HEK293 (cell line): Measurements from ENCODE around the gene CALCOCO1.
A peak's percentile ranks its signal among the peaks of the same experiment; 100 is the strongest.

Experiments used
- BCL11B ChIP-seq: fragments of 450-650 bp; formaldehyde crosslinking; IDR thresholded peaks from 2 replicates; pipeline ENCODE4 v1.5.1; 2016; ENCODE audit warnings: low read depth, missing biosample characterization, missing genetic modification characterization
- HOXD13 ChIP-seq: sonication (generic); formaldehyde crosslinking; IDR thresholded peaks from 2 replicates; pipeline ENCODE4 v1.8.0; 2022; ENCODE audit warnings: missing genetic modification reagents, borderline replicate concordance
- KLF8 ChIP-seq: fragments of 450-650 bp; formaldehyde crosslinking; IDR thresholded peaks from 2 replicates; pipeline ENCODE4 v1.5.1; 2016; ENCODE audit warnings: missing biosample characterization, missing genetic modification characterization
- KLF9 ChIP-seq: fragments of 450-650 bp; formaldehyde crosslinking; IDR thresholded peaks from 2 replicates; pipeline ENCODE4 v1.5.1; 2016; ENCODE audit warnings: missing biosample characterization, missing genetic modification characterization, low read depth
- SETDB1 ChIP-seq: IDR thresholded peaks from one replicate; pipeline ENCODE4 v1.6.1; 2017; ENCODE audit warnings: mild to moderate bottlenecking, low read length, moderate library complexity, mixed read lengths; ENCODE audit not compliant: insufficient read length
- TRIM28 ChIP-seq: IDR thresholded peaks from 2 replicates; pipeline ENCODE4 v1.6.1; 2011; ENCODE audit warnings: low read length, control low read depth, borderline replicate concordance
- ZIC2 ChIP-seq: fragments of 450-650 bp; formaldehyde crosslinking; IDR thresholded peaks from 2 replicates; pipeline ENCODE4 v1.5.1; 2016; ENCODE audit warnings: missing biosample characterization, missing genetic modification characterization
- ZNF121 ChIP-seq: fragments of 450-650 bp; formaldehyde crosslinking; IDR thresholded peaks from 2 replicates; pipeline ENCODE4 v1.5.1; 2016; ENCODE audit warnings: missing biosample characterization, missing genetic modification characterization
- ZNF2 ChIP-seq: fragments of 450-650 bp; formaldehyde crosslinking; IDR thresholded peaks from 2 replicates; pipeline ENCODE4 v1.5.1; 2016; ENCODE audit warnings: missing biosample characterization, missing genetic modification characterization
- ZNF211 ChIP-seq: fragments of 450-650 bp; formaldehyde crosslinking; IDR thresholded peaks from 2 replicates; pipeline ENCODE4 v1.5.1; 2016; ENCODE audit warnings: low read depth, missing biosample characterization, missing genetic modification characterization
- ZNF221 ChIP-seq: fragments of 450-650 bp; formaldehyde crosslinking; IDR thresholded peaks from 2 replicates; pipeline ENCODE4 v1.5.1; 2017; ENCODE audit warnings: missing biosample characterization, missing genetic modification characterization, borderline replicate concordance
- ZNF292 ChIP-seq: fragments of 450-650 bp; formaldehyde crosslinking; IDR thresholded peaks from 2 replicates; pipeline ENCODE4 v1.5.1; 2016; ENCODE audit warnings: low read depth, missing biosample characterization, missing genetic modification characterization, borderline replicate concordance
- ZNF48 ChIP-seq: fragments of 450-650 bp; formaldehyde crosslinking; IDR thresholded peaks from 2 replicates; pipeline ENCODE4 v1.5.1; 2016; ENCODE audit warnings: missing biosample characterization, missing genetic modification characterization
- ZNF701 ChIP-seq: fragments of 450-650 bp; formaldehyde crosslinking; IDR thresholded peaks from 2 replicates; pipeline ENCODE4 v1.5.1; 2016; ENCODE audit warnings: missing biosample characterization, missing genetic modification characterization
- ZNF707 ChIP-seq: fragments of 450-650 bp; formaldehyde crosslinking; IDR thresholded peaks from 2 replicates; pipeline ENCODE4 v1.5.1; 2016; ENCODE audit warnings: missing biosample characterization, missing genetic modification characterization
- ZSCAN16 ChIP-seq: fragments of 450-650 bp; formaldehyde crosslinking; IDR thresholded peaks from 2 replicates; pipeline ENCODE4 v1.5.1; 2016; ENCODE audit warnings: missing biosample characterization, missing genetic modification characterization
- ZXDB ChIP-seq: fragments of 450-650 bp; formaldehyde crosslinking; IDR thresholded peaks from 2 replicates; pipeline ENCODE4 v1.5.1; 2016; ENCODE audit warnings: missing biosample characterization, missing genetic modification characterization
- TF ChIP-seq, protein P1 (sequence below): fragments of 450-650 bp; formaldehyde crosslinking; IDR thresholded peaks from 2 replicates; pipeline ENCODE4 v1.5.1; 2016; ENCODE audit warnings: missing biosample characterization, missing genetic modification characterization
- TF ChIP-seq, protein P2 (sequence below): fragments of 450-650 bp; formaldehyde crosslinking; conservative IDR thresholded peaks from 2 replicates; pipeline ENCODE4 v1.5.1; 2016; ENCODE audit warnings: low read depth, missing biosample characterization, missing genetic modification characterization
- TF ChIP-seq, protein P3 (sequence below): fragments of 450-650 bp; formaldehyde crosslinking; IDR thresholded peaks from 2 replicates; pipeline ENCODE4 v1.5.1; 2016; ENCODE audit warnings: missing biosample characterization, missing genetic modification characterization
- TF ChIP-seq, protein P4 (sequence below): fragments of 450-650 bp; formaldehyde crosslinking; IDR thresholded peaks from 2 replicates; pipeline ENCODE4 v1.5.1; 2016; ENCODE audit warnings: missing biosample characterization, missing genetic modification characterization
- TF ChIP-seq, protein P5 (sequence below): fragments of 450-650 bp; formaldehyde crosslinking; IDR thresholded peaks from 2 replicates; pipeline ENCODE4 v1.5.1; 2016; ENCODE audit warnings: missing biosample characterization, missing genetic modification characterization
- TF ChIP-seq, protein P6 (sequence below): fragments of 450-650 bp; formaldehyde crosslinking; IDR thresholded peaks from 2 replicates; pipeline ENCODE4 v1.5.1; 2016; ENCODE audit warnings: missing biosample characterization, missing genetic modification characterization

Gene CALCOCO1

DNA sequence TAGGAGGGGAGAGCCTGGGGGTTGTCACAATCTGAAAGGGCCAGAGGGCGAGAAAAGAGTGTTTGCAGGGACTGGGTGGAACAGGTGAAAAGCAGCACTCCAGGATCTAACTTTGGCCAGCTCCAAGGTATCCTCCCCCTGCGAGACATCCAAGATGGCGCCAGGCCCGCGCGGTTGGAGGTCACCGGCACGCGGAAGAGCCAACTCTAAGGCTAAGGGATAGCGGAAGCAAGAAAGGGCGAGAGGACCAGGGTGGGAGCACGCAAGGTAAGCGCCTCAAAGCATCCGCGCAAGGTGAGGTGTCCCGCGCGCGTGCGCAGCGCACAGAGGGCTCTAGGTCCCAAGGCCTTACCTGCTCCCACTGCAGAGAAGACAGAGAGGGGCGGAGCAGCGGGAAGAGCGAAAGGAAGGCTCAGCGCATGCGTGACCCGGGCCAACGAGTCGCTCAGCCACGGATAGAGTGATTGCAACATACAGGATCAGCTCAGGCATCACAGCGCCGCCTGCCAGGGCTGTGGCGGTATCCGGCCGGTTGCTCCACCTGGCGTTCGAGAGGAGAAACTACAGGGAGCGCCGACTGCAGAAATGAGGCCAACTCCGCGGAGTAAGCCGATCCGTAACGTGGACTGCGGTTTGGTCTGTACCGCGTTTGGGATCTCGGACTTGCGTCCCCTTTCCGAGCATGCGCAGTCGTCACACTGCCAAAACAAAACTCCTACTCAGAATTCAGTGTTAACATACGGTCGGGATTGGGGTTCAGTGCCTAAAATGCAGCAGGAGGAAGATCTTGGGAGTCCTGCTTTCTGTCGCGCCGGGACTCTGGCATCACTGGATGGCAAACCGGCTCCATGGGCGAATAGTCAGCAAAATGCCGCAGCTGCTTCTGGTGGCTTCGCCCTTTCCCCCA lies 51.3 kb downstream of the CALCOCO1 start, which contains the start of gene ATP5MC2 (continued):
- TF ChIP-seq, protein P1, sequence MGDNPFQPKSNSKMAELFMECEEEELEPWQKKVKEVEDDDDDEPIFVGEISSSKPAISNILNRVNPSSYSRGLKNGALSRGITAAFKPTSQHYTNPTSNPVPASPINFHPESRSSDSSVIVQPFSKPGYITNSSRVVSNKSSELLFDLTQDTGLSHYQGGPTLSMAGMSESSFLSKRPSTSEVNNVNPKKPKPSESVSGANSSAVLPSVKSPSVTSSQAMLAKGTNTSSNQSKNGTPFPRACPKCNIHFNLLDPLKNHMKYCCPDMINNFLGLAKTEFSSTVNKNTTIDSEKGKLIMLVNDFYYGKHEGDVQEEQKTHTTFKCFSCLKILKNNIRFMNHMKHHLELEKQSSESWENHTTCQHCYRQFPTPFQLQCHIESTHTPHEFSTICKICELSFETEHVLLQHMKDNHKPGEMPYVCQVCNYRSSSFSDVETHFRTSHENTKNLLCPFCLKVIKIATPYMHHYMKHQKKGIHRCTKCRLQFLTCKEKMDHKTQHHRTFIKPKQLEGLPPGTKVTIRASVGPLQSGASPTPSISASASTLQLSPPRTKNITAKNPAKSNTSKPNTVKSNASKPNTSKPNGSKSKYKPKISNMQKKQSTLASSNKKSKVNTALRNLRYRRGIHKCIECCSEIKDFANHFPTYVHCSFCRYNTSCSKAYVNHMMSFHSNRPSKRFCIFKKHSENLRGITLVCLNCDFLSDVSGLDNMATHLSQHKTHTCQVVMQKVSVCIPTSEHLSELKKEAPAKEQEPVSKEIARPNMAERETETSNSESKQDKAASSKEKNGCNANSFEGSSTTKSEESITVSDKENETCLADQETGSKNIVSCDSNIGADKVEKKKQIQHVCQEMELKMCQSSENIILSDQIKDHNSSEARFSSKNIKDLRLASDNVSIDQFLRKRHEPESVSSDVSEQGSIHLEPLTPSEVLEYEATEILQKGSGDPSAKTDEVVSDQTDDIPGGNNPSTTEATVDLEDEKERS: peak; percentile 65; the same call in 1 of the 2 replicates
- TF ChIP-seq, protein P2, sequence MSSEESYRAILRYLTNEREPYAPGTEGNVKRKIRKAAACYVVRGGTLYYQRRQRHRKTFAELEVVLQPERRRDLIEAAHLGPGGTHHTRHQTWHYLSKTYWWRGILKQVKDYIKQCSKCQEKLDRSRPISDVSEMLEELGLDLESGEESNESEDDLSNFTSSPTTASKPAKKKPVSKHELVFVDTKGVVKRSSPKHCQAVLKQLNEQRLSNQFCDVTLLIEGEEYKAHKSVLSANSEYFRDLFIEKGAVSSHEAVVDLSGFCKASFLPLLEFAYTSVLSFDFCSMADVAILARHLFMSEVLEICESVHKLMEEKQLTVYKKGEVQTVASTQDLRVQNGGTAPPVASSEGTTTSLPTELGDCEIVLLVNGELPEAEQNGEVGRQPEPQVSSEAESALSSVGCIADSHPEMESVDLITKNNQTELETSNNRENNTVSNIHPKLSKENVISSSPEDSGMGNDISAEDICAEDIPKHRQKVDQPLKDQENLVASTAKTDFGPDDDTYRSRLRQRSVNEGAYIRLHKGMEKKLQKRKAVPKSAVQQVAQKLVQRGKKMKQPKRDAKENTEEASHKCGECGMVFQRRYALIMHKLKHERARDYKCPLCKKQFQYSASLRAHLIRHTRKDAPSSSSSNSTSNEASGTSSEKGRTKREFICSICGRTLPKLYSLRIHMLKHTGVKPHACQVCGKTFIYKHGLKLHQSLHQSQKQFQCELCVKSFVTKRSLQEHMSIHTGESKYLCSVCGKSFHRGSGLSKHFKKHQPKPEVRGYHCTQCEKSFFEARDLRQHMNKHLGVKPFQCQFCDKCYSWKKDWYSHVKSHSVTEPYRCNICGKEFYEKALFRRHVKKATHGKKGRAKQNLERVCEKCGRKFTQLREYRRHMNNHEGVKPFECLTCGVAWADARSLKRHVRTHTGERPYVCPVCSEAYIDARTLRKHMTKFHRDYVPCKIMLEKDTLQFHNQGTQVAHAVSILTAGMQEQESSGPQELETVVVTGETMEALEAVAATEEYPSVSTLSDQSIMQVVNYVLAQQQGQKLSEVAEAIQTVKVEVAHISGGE (tag by site-specific recombination): 0 out of 2 replicates have a peak, but pooled peaks have one; percentile 46
- TF ChIP-seq ZNF121 (peak; percentile 100), ZNF292 (no peak), ZSCAN16 (no peak), ZNF48 (no peak), ZNF701 (no peak), ZNF221 (tag by site-specific recombination) (no peak), ZXDB (peak; percentile 95), TRIM28 (peak; percentile 98), ZNF2 (tag by site-specific recombination) (peak; percentile 99), ZNF211 (tag by site-specific recombination) (no peak), ZNF707 (no peak), HOXD13 (CRISPR knock-in tag) (no peak), BCL11B (tag by site-specific recombination) (no peak), SETDB1 (no peak), KLF8 (peak; percentile 88), KLF9 (tag by site-specific recombination) (peak; percentile 86), ZIC2 (tag by site-specific recombination) (peak; percentile 79)
- TF ChIP-seq, protein P3, sequence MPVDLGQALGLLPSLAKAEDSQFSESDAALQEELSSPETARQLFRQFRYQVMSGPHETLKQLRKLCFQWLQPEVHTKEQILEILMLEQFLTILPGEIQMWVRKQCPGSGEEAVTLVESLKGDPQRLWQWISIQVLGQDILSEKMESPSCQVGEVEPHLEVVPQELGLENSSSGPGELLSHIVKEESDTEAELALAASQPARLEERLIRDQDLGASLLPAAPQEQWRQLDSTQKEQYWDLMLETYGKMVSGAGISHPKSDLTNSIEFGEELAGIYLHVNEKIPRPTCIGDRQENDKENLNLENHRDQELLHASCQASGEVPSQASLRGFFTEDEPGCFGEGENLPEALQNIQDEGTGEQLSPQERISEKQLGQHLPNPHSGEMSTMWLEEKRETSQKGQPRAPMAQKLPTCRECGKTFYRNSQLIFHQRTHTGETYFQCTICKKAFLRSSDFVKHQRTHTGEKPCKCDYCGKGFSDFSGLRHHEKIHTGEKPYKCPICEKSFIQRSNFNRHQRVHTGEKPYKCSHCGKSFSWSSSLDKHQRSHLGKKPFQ (tag by site-specific recombination): peak; percentile 42; the same call in 1 of the 2 replicates
- TF ChIP-seq, protein P4, sequence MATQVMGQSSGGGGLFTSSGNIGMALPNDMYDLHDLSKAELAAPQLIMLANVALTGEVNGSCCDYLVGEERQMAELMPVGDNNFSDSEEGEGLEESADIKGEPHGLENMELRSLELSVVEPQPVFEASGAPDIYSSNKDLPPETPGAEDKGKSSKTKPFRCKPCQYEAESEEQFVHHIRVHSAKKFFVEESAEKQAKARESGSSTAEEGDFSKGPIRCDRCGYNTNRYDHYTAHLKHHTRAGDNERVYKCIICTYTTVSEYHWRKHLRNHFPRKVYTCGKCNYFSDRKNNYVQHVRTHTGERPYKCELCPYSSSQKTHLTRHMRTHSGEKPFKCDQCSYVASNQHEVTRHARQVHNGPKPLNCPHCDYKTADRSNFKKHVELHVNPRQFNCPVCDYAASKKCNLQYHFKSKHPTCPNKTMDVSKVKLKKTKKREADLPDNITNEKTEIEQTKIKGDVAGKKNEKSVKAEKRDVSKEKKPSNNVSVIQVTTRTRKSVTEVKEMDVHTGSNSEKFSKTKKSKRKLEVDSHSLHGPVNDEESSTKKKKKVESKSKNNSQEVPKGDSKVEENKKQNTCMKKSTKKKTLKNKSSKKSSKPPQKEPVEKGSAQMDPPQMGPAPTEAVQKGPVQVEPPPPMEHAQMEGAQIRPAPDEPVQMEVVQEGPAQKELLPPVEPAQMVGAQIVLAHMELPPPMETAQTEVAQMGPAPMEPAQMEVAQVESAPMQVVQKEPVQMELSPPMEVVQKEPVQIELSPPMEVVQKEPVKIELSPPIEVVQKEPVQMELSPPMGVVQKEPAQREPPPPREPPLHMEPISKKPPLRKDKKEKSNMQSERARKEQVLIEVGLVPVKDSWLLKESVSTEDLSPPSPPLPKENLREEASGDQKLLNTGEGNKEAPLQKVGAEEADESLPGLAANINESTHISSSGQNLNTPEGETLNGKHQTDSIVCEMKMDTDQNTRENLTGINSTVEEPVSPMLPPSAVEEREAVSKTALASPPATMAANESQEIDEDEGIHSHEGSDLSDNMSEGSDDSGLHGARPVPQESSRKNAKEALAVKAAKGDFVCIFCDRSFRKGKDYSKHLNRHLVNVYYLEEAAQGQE (tag by site-specific recombination): peak; percentile 70; the same call in 1 of the 2 replicates
- TF ChIP-seq, protein P5, sequence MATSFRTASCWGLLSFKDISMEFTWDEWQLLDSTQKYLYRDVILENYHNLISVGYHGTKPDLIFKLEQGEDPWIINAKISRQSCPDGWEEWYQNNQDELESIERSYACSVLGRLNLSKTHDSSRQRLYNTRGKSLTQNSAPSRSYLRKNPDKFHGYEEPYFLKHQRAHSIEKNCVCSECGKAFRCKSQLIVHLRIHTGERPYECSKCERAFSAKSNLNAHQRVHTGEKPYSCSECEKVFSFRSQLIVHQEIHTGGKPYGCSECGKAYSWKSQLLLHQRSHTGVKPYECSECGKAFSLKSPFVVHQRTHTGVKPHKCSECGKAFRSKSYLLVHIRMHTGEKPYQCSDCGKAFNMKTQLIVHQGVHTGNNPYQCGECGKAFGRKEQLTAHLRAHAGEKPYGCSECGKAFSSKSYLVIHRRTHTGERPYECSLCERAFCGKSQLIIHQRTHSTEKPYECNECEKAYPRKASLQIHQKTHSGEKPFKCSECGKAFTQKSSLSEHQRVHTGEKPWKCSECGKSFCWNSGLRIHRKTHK (tag by site-specific recombination): no peak
- TF ChIP-seq, protein P6, sequence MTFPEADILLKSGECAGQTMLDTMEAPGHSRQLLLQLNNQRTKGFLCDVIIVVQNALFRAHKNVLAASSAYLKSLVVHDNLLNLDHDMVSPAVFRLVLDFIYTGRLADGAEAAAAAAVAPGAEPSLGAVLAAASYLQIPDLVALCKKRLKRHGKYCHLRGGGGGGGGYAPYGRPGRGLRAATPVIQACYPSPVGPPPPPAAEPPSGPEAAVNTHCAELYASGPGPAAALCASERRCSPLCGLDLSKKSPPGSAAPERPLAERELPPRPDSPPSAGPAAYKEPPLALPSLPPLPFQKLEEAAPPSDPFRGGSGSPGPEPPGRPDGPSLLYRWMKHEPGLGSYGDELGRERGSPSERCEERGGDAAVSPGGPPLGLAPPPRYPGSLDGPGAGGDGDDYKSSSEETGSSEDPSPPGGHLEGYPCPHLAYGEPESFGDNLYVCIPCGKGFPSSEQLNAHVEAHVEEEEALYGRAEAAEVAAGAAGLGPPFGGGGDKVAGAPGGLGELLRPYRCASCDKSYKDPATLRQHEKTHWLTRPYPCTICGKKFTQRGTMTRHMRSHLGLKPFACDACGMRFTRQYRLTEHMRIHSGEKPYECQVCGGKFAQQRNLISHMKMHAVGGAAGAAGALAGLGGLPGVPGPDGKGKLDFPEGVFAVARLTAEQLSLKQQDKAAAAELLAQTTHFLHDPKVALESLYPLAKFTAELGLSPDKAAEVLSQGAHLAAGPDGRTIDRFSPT: no peak
